MCF 10A (cell line): ENCODE data around the gene TMEM18. TPM values are rescaled to one million over a fixed set of nuclear protein-coding genes. Genes with fewer than 3 reads are reported as not detected.

Source experiments
- BruUV-seq: library from RNA; stranded (reverse); fragments of 400-500 nt; replicated peaks from 2 replicates; lab custom pipeline; 2021; lab: Mats Ljungman, UMichigan
- CTCF ChIA-PET: fragments of 300-600 bp; sonication (Branson Sonifier 250); formaldehyde crosslinking; extraction: SDS; loops from one replicate; lab custom pipeline; 2021; ENCODE audit warnings: antibody characterized with exemption, inconsistent platforms; lab: Yijun Ruan, JAX
- POLR2A ChIA-PET: fragments of 300-600, 350-650 bp; sonication (Branson Sonifier 250); formaldehyde crosslinking; extraction: SDS; loops from one replicate; lab custom pipeline; 2020; ENCODE audit warnings: antibody characterized with exemption, inconsistent platforms; lab: Yijun Ruan, JAX
- DNase-seq: peaks from one replicate; pipeline ENCODE4 v3.0.0-alpha.2; 2018; ENCODE audit not compliant: unreplicated experiment
- H3K27ac Mint-ChIP-seq: one replicate; pipeline ENCODE4 v1.8.0; 2022; ENCODE audit warnings: mild to moderate bottlenecking, low read depth, mixed read lengths; ENCODE audit not compliant: unreplicated experiment
- H3K27me3 Mint-ChIP-seq: one replicate; pipeline ENCODE4 v1.8.0; 2022; ENCODE audit warnings: mixed read lengths; ENCODE audit not compliant: insufficient read depth, unreplicated experiment
- H3K36me3 Mint-ChIP-seq: one replicate; pipeline ENCODE4 v1.8.0; 2022; ENCODE audit warnings: mild to moderate bottlenecking, moderate library complexity, mixed read lengths; ENCODE audit not compliant: insufficient read depth, unreplicated experiment
- H3K4me1 Mint-ChIP-seq: one replicate; pipeline ENCODE4 v1.8.0; 2022; ENCODE audit warnings: mixed read lengths; ENCODE audit not compliant: insufficient read depth, unreplicated experiment
- H3K4me3 Mint-ChIP-seq: one replicate; pipeline ENCODE4 v1.8.0; 2022; ENCODE audit warnings: mild to moderate bottlenecking, moderate library complexity, mixed read lengths; ENCODE audit not compliant: unreplicated experiment
- H3K9me3 Mint-ChIP-seq: one replicate; pipeline ENCODE4 v1.8.0; 2022; ENCODE audit warnings: mixed read lengths; ENCODE audit not compliant: unreplicated experiment
- intact Hi-C: fragments of 100-400 bp; cut with micrococcal nuclease; formaldehyde crosslinking; loops from 2 replicates; pipeline ENCODE4 v1.14.1; 2022
- total RNA-seq: library from RNA; stranded (reverse); gene quantifications from 2 replicates; pipeline ENCODE4 v1.2.3, GENCODE V29; 2022
- TF ChIP-seq, protein P1 (sequence below): fragments of 200-600 bp; IDR thresholded peaks from one replicate; pipeline ENCODE4 v1.8.0; 2022; ENCODE audit warnings: antibody characterized with exemption, mild to moderate bottlenecking; ENCODE audit not compliant: unreplicated experiment

TMEM18 gene
- total RNA-seq, 1 experiment from 2014 or later, result 25.1 TPM

DNA sequence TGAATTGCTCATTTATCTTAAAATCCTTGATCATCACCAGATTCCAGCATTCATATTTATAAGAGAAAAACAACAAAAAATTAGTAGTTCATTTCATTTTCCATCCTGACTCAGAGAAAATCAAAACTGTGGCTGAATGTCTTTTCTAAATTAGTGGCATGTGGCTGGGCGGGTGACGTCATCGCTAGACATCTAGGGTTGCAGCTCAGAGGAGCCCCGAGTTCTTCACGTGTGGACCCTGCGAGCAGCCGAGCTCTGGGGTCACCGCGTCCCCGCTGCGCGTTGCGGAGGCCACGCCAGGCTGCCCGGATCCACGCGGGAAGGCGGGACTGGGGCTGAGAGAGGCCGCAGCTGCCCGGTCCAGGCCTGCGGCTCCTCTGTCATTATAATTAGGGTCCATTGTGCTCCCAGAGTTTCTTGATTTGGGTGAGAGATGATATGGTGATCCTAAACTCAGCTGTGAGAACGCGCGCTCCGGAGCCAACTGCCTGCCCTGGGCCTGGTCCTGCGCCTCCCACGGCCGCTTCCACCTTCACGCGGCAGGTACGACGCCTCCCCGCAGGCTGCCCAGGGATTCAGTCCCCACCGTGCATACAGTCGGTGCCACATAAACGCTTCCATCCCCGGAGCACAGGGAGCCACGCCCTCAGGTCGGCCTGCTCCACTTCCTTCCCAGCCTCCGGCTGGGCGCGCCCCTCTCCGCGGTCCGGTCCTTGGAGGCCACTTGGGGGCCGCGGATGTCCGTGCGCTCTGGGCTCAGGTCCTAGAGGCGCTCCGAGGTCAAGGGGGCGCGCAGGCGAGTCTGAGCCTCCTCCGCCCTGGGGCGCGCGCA, 56.5 kb downstream of the TMEM18 start:
- Mint-ChIP-seq H3K4me3 (no peak overlapping the region), H3K36me3 (no peaks in the 10 kb centered on the region), H3K9me3 (peaks cover 15% of the 10 kb centered on the region), H3K27ac (no peak overlapping the region), H3K27me3 (no peaks in the 10 kb centered on the region), H3K4me1 (no peaks in the 10 kb centered on the region)
- no TSS peak for BruUV-seq
- TF ChIP-seq, protein P1, sequence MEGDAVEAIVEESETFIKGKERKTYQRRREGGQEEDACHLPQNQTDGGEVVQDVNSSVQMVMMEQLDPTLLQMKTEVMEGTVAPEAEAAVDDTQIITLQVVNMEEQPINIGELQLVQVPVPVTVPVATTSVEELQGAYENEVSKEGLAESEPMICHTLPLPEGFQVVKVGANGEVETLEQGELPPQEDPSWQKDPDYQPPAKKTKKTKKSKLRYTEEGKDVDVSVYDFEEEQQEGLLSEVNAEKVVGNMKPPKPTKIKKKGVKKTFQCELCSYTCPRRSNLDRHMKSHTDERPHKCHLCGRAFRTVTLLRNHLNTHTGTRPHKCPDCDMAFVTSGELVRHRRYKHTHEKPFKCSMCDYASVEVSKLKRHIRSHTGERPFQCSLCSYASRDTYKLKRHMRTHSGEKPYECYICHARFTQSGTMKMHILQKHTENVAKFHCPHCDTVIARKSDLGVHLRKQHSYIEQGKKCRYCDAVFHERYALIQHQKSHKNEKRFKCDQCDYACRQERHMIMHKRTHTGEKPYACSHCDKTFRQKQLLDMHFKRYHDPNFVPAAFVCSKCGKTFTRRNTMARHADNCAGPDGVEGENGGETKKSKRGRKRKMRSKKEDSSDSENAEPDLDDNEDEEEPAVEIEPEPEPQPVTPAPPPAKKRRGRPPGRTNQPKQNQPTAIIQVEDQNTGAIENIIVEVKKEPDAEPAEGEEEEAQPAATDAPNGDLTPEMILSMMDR, result no peak
- CTCF ChIA-PET, result interaction anchor here (0.7 to 1.6 kb wide), 3 partner anchors 15 to 17 kb away, joined by 3 to 4 read pairs (median 3); no protein-coding TSS in a partner anchor
- DNase-seq, result no peak
- intact Hi-C loops, result no loop called here
- POLR2A ChIA-PET, result no interaction called here

DNA sequence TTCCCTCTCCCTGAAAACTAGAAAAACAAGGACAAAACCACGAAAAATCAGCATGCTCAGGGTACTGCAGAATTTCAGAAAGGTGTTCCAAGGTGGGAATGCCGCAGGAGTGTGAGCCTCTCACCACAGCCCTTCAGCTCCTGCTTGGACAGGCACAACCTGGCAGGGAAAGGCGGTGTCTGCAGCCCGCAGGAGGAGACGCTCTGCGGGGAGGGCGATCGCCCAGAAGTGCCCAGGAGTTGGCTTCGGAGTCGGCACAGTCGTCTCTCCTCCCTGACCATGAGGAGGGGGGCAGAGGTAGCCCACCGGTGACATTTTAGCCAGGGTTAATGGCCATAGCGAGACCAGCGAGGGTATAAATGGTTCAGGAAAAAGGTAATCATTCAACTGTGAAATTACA, 57.2 kb downstream of the TMEM18 start:
- Mint-ChIP-seq H3K27ac (no peak overlapping the region), H3K9me3 (peaks cover 15% of the 10 kb centered on the region), H3K4me1 (no peaks in the 10 kb centered on the region), H3K36me3 (no peaks in the 10 kb centered on the region), H3K27me3 (no peaks in the 10 kb centered on the region), H3K4me3 (no peak overlapping the region)
- intact Hi-C loops, result no loop called here
- CTCF ChIA-PET, result interaction anchor here (0.6 to 1.6 kb wide), 3 partner anchors 16 to 351 kb away, joined by 3 to 4 read pairs (median 3); no protein-coding TSS in a partner anchor
- TF ChIP-seq, protein P1, result no peak
- BruUV-seq, result no TSS peak
- no peak for DNase-seq
- POLR2A ChIA-PET, result no interaction called here

DNA sequence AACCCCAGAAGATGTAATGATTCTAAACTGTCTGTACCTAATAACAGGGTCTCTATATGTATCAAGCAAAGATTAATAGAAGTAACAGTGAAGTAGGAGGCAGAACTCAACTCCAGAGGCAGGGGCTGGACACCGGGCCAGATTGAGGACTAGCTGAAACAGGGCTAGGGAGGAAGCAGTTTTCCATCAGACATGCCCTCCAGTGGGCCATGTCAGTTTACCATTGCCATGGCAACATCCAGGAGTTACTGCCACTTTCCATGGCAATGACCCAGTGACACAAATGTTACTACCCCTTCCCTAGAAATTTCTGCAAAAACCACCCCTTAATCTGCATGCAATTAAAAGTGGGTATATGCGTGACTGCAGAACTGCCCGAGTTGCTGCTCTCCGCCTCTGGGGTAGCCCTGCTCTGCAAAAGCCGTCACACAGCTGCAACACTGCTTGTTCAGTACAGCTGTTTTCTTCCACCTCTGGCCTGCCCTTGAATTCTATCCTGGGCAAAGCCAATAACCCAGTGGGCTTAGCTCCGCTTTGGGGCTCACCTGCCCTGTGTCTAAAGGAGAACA, 58.7 kb downstream of the TMEM18 start:
- H3K27me3 Mint-ChIP-seq, result no peaks in the 10 kb centered on the region
- POLR2A ChIA-PET, result no interaction called here
- no peak overlapping the region for H3K27ac Mint-ChIP-seq
- DNase-seq, result no peak
- TF ChIP-seq, protein P1, result no peak
- H3K4me3 Mint-ChIP-seq, result no peak overlapping the region
- intact Hi-C loops, result no loop called here
- CTCF ChIA-PET, result no interaction called here
- H3K9me3 Mint-ChIP-seq, result peaks cover 15% of the 10 kb centered on the region
- no peaks in the 10 kb centered on the region for H3K4me1 Mint-ChIP-seq
- no peaks in the 10 kb centered on the region for H3K36me3 Mint-ChIP-seq
- no TSS peak for BruUV-seq

DNA sequence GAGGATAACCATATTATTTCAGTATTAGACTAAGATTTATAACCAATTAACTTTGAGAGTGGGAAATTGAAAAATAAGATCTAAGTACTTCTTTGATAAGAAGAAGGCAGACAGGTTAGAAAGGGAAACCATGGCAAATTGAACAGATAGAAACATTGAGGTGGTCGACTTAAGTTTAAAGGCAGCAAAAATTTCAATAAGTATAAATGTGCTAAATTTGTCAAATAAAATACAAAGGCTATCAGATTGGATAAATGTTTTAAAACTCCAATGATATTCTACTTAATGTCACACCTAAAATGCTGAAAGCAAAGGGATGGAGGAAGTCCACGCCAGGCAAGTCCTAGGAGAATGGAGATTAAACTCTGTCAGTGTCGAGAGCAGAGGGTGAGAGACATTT, 59.2 kb downstream of the TMEM18 start:
- TF ChIP-seq, protein P1, result no peak
- Mint-ChIP-seq H3K4me3 (no peak overlapping the region), H3K9me3 (peaks cover 15% of the 10 kb centered on the region), H3K4me1 (no peaks in the 10 kb centered on the region), H3K27ac (no peak overlapping the region), H3K27me3 (no peaks in the 10 kb centered on the region), H3K36me3 (no peaks in the 10 kb centered on the region)
- no peak for DNase-seq
- BruUV-seq, result no TSS peak
- intact Hi-C loops, result no loop called here
- ChIA-PET CTCF (no interaction called here), POLR2A (no interaction called here)
